Ramos (cell line): Measurements from ENCODE around the gene C9orf50.

Source experiments
- in situ Hi-C: fragments of 300-500 bp; cut with MboI; formaldehyde crosslinking; loops from one replicate; pipeline ENCODE4 v1.14.3; 2022; ENCODE audit warnings: low sequenced_read_pairs; ENCODE audit not compliant: unreplicated experiment

The C9orf50 gene

DNA sequence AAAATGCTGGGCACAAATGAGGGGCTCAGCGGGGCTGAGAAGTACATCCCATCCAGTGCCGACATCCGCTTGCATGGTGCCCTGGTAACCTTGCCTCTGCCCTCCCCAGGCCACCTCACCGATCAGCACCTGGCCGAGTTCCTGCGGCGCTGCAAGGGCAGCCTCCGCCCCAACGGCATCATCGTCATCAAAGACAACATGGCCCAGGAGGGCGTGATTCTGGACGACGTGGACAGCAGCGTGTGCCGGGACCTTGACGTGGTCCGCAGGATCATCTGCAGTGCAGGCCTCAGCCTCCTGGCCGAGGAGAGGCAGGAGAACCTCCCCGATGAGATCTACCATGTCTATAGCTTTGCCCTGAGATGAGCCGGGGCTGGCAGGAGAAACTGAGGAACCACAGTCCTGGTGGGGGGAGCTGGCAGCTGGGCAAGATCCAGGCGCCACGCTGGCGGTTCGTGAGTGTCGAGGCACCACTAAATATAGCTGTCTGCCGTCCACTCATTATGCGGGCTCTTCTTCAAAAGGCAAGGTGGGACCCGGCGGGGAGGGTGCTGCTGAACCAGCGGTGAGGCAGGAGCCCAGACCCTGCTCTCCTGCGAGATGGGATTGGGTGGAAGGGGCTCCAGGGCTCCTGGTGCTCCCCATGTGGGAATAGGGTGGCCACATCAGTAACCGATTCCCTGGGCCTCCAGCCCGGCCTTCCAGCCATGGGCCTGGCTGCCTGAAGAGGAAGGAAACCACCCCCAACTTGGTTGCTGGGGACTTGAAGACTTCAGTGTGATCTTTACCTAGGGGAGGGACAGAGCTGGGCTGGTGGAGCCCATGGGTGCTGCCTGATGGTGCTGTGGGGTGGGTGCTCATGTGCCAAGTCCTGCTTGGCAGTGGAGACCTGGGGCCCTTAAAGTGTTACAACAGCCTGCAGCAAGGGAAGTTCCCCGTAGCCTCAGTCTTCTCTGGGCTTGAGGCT, 14.5 kb upstream of the C9orf50 start:
- in situ Hi-C loops: no loop called here

DNA sequence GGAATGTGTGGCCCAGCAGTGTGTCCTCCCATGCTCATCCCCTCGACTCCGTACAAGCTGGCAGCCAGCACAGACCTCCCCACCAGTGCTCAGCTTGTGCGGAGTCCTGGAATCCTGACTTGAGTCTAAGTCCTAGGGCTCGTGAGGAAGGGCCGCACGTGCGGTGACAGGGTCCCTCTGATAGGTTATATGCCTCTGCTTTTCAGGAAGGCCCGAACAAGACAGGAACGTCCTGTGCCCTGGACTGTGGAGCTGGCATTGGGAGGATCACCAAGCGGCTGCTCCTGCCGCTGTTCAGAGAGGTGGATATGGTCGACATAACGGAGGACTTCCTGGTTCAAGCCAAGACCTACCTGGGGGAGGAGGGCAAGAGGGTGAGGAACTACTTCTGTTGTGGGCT, 12.9 kb upstream of the C9orf50 start:
- in situ Hi-C loops: no loop called here

DNA sequence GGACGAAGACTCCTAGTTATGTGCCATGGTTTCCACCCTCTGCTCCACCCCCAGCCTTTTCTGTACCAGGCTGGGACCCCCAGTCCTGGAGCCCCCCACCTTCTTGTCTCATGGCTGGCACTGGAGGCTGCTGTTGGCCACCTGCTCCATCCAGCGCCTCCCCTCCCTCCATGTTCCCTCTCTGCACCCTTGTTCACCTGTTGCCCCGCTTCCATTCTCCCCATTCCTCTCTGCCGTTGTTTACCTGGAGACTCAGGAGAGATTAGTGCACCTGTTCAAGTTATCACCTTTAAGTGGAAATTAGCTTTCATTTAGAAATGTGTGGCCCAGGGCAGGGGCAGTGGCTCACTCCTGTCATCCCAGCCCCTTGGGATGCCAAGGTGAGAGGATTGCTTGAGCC, 12.3 kb upstream of the C9orf50 start:
- in situ Hi-C loops: no loop called here

DNA sequence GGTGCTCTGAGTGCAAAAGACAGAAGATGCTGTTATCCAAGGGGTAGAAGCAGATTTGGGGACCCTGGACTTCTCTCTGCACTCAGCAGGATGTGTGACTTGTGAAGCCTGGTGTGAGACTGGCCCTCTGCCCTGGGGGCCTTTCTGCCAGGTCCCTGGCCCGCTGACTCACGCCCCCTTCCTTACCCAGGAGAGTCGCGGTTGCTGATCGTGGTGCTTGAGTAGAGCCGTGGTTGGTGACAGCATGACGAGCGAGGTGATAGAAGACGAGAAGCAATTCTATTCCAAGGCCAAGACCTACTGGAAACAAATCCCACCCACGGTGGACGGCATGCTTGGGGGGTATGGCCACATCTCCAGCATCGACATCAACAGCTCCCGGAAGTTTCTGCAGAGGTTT, 11.6 kb upstream of the C9orf50 start:
- in situ Hi-C loops: no loop called here

DNA sequence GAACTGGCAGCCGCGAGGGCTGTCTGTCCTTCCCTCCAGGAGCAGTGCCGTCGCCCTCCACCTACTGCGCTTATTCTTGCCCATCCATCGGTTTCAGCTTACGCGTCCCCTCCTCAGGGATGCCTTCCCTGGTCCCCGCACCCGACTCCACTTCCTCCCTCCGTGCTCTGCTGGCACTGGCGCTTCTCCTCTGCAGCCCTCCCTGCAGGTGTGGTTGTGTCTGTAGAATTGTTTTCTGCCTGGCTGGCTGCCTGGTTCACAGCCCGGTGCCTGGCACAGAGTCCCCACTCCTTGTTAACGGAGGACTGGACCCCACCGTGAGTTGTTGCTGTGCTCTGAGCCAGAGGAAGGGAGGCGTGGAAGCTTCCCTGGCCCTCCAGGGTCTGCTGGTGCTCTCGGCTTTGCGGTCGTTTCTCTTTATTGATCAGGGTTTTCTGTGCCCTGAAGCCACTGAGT, 10.8 kb upstream of the C9orf50 start:
- in situ Hi-C loops: no loop called here

DNA sequence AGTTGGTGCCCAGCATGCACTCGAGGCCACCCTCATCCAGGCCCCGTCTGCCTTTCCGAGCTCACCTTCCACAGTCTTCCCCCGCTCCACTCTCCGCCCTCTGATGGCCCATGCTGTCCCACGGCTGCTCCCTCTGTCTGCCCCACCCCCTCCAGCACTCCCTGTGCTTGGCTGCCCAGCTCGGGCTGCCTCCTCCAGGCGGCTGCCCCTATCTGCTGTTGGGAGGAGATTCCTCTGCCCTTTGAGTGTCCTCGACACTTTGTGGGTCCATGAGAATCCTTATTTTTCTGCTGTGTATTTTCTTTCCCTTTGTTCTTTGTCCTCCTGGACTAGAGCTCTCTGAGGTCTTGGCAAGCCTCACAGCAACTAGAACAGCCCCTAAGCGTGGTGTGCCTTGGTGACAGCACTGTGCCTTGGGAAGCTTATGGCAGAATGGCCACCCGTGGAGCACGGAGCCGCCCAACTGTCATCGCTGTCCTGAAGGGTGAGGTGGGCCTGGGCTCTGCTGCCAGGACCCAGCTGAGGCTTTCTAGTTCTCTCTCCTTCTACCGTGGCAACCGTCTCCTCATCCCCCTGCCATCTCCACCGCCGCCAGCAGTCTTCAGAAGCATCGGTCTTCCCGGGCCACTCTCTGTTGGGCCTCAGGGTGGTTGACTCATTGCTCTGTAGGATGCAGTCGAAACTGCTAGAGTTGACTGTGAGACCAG, 10.2 kb upstream of the C9orf50 start:
- in situ Hi-C loops: no loop called here

DNA sequence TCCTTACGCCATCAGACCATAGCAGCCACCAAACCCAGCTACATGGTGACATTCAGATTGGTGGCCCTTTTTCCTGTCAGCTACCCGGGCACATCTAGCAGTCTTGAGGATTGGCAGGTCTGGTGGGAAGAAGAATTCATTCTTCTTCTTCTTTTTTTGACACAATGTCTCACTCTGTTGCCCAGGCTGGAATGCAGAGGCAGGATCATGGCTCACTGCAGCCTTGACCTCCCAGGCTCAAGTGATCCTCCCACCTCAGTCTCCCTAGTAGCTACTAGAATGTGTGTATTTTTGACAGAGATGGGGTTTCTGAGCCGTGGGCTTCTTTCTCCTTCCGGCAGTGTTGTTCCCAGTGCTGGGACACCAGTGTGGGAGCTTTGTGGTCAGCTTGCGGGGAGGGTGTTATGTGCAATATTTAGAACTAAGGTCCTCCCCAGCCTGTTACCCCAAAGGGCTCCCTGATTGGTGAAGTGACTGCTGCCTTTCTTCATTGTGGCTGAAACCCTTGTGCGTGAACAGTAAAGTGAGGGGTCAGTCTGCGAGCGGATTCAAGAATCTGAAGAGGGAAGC, 8.4 kb upstream of the C9orf50 start:
- in situ Hi-C loops: no loop called here

DNA sequence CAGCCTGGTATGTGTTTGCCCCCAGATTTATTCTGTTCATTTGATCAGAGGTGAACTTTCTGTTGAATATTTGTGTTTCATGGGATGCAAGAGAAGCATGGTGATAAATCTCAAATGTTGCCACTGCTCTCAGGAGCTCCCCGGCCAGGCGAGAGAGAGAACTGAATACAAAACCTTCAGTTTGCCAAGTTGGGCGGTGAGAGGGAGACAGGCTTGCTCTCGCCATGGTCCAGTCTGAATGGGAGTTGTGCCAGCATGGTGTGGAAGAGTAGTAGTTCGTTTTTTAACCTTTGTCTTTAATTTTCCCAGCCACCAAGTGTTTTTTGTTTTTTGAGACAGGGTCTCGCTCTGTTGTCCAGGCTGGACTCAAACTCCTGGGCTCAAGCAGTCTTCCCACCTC, 7.8 kb upstream of the C9orf50 start:
- in situ Hi-C loops: no loop called here

DNA sequence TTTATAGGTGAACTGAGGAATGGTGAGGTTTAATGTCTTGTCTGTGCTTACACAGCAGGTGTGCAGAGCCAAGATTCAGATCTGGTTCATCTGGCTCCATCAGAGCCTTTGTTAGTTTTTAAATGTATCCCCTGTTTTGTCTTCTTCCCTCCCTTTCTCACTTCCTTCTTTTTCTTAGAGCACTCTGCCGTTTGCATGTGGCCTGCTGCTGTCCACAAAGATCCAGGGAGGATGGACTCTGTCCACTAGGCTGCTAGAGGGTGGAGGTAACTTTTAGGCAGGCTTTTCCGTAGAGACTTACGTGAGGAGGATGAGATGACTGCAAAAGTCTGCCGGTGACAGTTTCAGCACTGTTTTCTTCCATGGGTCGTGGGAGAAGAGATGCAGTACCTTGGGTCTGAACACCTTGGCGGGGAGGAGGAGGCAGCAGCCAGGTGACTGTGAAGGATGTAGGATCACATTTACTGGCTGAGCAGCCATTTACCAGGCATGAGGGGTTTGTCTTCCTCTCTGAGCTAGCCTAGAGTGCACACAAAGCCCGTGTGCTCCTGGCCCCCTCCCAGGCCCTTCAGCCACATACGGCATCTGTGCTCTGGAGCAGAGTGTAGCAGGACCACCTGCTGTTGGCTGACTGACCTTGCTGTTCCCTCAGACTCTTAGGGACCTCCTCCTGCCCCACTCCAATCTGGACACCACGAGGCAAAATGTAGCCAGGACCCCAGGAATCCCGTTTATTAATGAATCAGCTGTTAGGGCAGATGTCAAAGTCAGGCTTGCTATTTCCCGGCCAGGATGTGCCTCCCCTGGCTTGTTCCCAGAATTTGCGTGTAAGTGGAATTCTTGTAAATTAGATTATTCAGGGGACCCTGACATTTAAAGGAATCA, 6.9 kb upstream of the C9orf50 start:
- in situ Hi-C loops: no loop called here

DNA sequence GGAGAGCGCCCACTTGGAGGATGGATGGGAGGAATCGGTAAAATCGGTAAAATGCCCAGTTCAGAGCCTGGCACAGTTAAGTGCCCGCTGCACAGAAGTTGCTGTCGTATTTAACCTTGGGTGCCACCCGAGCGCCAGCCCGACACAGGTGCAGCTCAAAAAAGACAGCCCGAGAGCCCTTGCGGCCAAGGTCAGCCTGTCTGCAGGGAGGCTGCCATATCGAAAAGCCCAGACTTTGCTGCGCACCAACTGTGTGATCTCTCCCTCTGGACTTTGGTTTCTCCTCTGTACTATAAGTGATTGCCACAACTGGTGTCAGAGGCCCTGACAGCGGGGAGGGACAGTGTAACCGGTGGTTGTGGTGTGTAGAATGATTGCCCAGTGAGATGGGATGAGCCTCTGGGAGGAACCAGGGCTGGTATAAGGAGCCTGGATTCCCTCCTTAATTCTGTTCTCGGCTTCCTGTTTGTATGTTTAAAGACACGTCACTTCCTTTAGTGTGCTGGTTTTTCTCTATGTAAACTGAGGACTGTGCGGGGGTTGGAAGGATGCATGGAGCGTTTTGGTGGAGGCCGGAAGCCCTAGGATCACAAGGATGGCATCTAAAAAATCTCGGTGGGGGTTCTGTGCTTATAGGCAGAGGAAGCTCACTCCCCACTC, 5.9 kb upstream of the C9orf50 start:
- in situ Hi-C loops: no loop called here

DNA sequence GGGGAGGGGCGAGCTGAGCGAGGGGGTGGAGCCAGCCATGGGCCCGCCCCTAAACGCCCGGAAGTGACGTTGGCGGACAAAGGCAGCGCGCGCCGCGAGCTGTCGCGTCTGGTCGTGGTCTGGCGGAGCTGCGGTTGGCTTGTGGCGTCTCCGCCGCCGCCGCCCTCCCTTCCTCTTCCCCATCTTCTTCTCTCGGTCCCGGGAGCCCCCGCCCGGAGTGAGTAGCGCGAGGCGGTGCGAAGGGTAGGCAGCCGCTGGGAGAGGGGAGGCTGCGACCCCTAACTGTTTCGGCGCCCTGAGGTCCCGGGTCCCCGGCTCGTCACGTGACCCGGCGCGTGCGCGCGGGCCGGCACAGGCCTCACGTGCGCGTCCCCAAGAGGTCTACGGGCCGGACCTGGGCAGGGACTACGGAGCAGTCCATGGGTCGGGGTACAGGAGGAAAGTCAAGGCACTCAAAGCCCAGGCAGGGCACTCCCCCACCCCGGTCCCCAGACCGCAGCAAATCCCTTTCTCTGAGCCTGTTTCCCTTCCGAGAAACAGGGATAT, 5.3 kb upstream of the C9orf50 start, which contains the start of gene NTMT1:
TSS of gene NTMT1 (plus strand) at position 85 of the 546 bp plus-strand sequence. CDS start 6,541 bp downstream, outside the sequence.
- in situ Hi-C loops: no loop called here

DNA sequence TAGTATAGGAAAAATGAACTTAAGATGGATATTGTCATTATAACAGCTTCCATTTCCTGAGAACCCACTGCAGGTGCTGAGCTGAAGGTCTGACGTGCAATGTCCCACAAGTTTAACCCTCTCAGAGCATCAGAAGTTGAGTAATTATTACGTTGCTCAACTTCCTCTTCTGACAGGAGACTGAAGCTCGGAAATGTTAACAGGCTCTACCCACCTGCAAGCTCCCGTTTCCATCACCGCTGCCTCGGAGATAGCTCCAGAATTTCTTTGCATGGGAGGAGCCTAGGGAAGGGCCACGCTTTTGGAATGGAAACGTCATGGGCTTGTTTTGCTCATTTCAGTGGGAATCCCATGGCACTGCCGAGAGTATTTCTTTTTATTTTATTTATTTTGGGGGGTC, 4.0 kb upstream of the C9orf50 start:
- in situ Hi-C loops: no loop called here

DNA sequence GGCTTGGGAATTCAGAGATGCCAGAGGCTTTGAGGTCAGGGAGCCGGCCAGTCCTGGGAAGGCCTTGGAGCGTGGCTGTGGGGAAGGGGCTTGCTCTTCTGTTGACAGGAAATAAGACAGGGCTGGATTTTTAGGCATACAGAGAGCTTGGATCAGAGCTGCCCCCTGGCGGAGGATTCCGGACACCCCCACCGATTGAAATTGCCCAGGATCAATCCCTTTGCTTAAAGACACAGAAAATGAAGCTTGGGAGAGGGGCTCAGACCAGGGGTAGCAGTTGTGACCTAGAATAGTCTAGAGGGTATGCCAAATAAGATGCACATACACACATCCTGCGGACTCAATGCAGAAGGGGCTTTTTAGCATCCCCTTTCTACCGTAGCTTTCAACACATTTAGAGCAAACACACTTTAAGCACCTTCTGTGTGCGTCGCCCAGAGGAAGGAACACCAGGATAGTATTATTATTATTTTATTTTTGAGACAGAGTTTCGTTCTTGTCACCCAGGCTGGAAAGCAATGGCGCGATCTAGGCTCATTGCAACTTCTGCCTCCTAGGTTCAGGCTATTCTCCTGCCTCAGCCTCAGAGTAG, 3.4 kb upstream of the C9orf50 start:
- in situ Hi-C loops: no loop called here

DNA sequence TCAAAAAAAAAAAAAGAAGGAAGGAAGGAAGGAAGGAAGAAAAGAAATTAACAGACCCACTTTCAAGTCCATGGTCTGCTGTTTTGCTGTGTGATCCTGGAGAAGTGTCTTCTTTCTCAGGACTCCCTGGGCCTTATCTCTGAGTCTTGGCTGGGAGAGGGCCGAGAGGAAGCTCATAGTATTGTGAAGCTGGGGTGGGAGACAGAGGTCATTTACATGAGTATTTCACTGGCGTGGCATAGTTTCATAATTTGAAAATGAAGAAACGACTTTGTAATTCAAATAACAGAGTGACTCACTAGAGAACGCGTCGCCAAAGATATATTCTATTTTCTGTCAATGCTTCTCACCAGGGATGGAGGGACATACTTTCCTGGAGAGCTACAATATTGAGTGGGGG, 2.4 kb upstream of the C9orf50 start:
- in situ Hi-C loops: no loop called here

DNA sequence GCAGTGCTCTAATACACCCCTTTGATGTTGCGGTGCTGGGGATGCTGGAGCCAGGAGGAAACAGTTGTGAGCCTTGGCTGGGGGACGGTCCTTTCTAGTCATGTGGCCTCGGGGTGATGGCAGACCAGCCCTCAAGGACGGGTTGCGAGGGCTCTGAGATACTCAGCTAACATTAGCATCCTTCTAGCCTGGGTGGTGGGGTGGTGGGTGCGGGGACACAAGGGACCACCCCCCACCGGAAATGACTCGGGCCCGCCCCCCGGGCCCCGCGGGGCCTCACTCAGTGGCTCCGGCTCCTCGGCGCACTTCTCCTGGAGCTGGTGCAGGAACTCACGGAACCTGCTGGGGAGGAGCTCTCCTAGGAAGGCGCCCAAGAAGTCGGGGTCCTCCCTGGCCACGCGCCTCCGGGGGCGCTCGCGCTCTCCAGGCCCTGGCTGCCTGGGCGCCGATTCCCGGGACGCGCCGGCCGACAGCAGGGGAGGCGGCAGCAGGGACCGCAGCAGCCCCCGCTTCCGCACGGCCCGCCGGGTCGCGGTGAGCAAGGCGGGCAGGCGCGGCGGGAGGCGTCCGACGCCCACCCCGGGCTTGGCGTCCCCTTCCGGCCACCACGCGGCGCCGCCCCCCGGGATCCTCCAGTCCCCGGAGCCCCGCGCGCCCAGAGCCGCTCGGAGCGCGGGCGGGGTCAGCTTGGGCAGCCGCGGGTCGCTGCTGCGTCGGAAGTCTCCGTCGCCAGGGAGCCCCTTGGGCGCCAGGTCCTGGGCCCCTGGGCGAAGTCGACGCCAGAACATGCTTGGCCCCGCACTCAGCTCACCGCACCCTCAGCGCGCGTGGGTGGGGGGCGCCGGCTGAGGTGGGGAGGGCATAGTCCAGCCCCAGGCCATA, 873 bp downstream of the C9orf50 start:
- in situ Hi-C loops: no loop called here

DNA sequence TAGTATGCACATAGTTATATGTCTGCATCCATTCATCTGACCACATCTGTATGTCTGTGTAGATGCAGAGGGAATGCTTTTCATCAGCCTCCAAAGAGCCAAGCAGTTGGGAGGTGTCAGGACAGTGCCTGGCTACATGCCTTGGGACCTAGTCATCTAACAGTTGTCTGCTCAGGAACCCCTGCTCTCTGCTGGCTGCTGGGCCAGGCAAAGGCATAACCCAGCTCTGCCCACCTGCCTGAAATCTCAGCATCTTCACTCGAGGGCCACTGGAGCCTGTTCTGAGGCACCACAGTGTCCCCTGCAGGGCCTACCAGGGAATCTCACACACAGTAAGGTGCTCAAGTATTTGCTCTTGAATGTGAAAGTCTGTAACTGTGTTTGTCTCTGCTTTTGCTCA, 3.7 kb downstream of the C9orf50 start:
- in situ Hi-C loops: no loop called here

DNA sequence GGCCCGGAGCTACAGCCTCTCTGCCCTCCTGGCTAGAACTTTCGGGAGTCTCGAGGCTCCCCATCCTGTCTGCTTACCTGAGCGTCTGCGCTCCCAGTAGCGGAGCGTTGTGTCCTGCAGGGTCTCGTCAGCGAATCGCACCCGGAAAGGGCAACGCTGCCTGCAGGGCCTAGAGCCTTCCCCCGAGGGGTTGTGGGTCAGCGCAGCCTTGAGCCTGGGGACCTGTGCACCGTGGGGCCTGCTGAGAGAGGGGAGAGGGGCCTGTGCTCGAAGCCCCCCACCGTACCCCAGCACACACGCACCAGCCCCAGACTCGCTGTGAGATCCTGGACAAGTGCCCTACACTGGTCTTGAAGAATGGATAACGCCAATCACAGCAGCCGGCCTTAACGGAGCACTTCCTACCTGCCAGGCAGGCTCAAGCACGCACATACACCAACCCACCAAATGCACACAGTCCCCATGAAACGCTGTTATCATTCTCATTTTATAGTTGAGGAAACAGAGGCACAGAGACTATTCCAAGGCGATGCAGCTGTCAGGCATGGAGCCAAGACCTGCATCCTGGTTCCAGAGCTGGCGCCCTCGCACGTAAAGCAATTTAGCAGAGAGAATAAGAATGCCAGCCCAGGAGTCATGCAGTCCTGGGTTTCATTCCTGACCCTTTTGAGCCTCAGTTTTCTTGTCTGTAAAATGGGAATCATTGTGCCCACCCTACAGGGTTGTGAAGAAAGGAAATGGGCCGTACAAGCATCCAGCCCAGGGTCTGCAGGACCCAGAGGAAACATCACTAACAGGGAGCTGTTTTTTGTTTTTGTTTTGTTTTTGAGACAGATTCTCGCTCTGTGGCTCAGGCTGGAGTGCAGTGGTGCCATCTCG, 5.3 kb downstream of the C9orf50 start:
- in situ Hi-C loops: no loop called here
